Activated CD4-positive, alpha-beta T cell treated with anti-CD3 and anti-CD28 coated beads for 4 hours (primary cell): Measurements from ENCODE around the gene EIF5A.

Source experiments
- DNase-seq, 2 donors: peaks; one replicate each; pipeline ENCODE4 v3.0.0-alpha.2; 2020

The EIF5A gene

GRCh38 chr17:7285679-7286078 is 21.7 kb upstream of the EIF5A start:
- no peak for DNase-seq

- no peak for DNase-seq
These were observed 18.0 kb upstream of the EIF5A start for GRCh38 chr17:7289256-7290032.

- no peak for DNase-seq
These were observed 17.3 kb upstream of the EIF5A start for GRCh38 chr17:7290166-7290565.

GRCh38 chr17:7290685-7291084 is 16.7 kb upstream of the EIF5A start:
- no peak for DNase-seq

- DNase-seq = no peak
These were observed 15.2 kb upstream of the EIF5A start for GRCh38 chr17:7292194-7292593.

- no peak for DNase-seq
These were observed 14.7 kb upstream of the EIF5A start for GRCh38 chr17:7292729-7293128.

GRCh38 chr17:7293159-7293558 is 14.3 kb upstream of the EIF5A start:
- DNase-seq = no peak

GRCh38 chr17:7293816-7294613 is 13.4 kb upstream of the EIF5A start:
- DNase-seq = no peak

- peak; percentile 65 to 75 for DNase-seq
These were observed 12.7 kb upstream of the EIF5A start, which contains the start of gene YBX2 for GRCh38 chr17:7294614-7295153. TSS of gene YBX2 (minus strand) at chr17:7294639. CDS start at chr17:7294500, 139 bp downstream.

- DNase-seq = no peak
These were observed 11.9 kb upstream of the EIF5A start for GRCh38 chr17:7295230-7296180.

- DNase-seq = peak; percentile 57 to 67
These were observed 11.1 kb upstream of the EIF5A start for GRCh38 chr17:7296189-7296861.

- no peak for DNase-seq
These were observed 3.2 kb upstream of the EIF5A start for GRCh38 chr17:7304179-7304578.

- peak; percentile 44 to 53 for DNase-seq
These were observed 527 bp downstream of the EIF5A start for GRCh38 chr17:7307686-7308624.

- peak; percentile 88 to 91 for DNase-seq
These were observed 1.4 kb downstream of the EIF5A start for GRCh38 chr17:7308625-7309433.

- no peak for DNase-seq
These were observed 2.2 kb downstream of the EIF5A start for GRCh38 chr17:7309628-7310027.

GRCh38 chr17:7311110-7311705 is 3.8 kb downstream of the EIF5A start:
- DNase-seq = no peak

- DNase-seq = no peak
These were observed 5.1 kb downstream of the EIF5A start for GRCh38 chr17:7312432-7313087.

- no peak for DNase-seq
These were observed 5.9 kb downstream of the EIF5A start for GRCh38 chr17:7313088-7313889.
